HepG2 (cell line): Measurements from ENCODE around the gene SAE1. TPM values are rescaled to one million over a fixed set of nuclear protein-coding genes. Genes with fewer than 3 reads are reported as not detected.

Experiments used
- ELF3 ChIP-seq: IDR thresholded peaks from 2 replicates; pipeline ENCODE4 v1.6.1; 2016; ENCODE audit warnings: missing genetic modification reagents, missing compliant biosample characterization
- HINFP ChIP-seq: sonication (generic); formaldehyde crosslinking; IDR thresholded peaks from 2 replicates; pipeline ENCODE4 v1.4.0; 2020; ENCODE audit warnings: low read depth, mild to moderate bottlenecking, missing genetic modification reagents
- HOMEZ ChIP-seq: IDR thresholded peaks from 2 replicates; pipeline ENCODE4 v1.6.1; 2016; ENCODE audit warnings: low read depth
- KDM5A ChIP-seq: fragments of 200-600 bp; sonication (generic); IDR thresholded peaks from 2 replicates; pipeline ENCODE4 v1.7.0; 2018; ENCODE audit warnings: antibody characterized with exemption, mild to moderate bottlenecking, low read length, borderline replicate concordance
- SMAD3 ChIP-seq: sonication (generic); formaldehyde crosslinking; IDR thresholded peaks from 2 replicates; pipeline ENCODE4 v1.4.0; 2020; ENCODE audit warnings: missing genetic modification reagents
- SP1 ChIP-seq, 2 experiments: fragments of 450-650 bp in 1 of 2; sonication (generic) in 1 of 2; formaldehyde crosslinking in 1 of 2; IDR thresholded peaks; 2 replicates each; pipeline versions ENCODE4 v1.4.0 to v1.6.1; 2016 to 2020; ENCODE audit warnings: missing genetic modification reagents in 1 of 2
- TBL1XR1 ChIP-seq: fragments of 150-350 bp; IDR thresholded peaks from 2 replicates; pipeline ENCODE4 v1.6.1; 2014; ENCODE audit warnings: borderline replicate concordance, low read length; ENCODE audit not compliant: partially characterized antibody
- TBP ChIP-seq: sonication (generic); formaldehyde crosslinking; IDR thresholded peaks from 2 replicates; pipeline ENCODE4 v1.5.0; 2020; ENCODE audit warnings: missing genetic modification reagents
- TFAP4 ChIP-seq: sonication (generic); IDR thresholded peaks from 2 replicates; pipeline ENCODE4 v1.6.1; 2016; ENCODE audit warnings: low read depth, borderline replicate concordance
- ZBTB25 ChIP-seq: IDR thresholded peaks from 2 replicates; pipeline ENCODE4 v1.6.1; 2018; ENCODE audit warnings: missing genetic modification reagents
- ZFP37 ChIP-seq: sonication (generic); formaldehyde crosslinking; IDR thresholded peaks from 2 replicates; pipeline ENCODE4 v1.4.0; 2020; ENCODE audit warnings: missing genetic modification reagents, borderline replicate concordance
- ZNF143 ChIP-seq: sonication (generic); formaldehyde crosslinking; IDR thresholded peaks from 2 replicates; pipeline ENCODE4 v1.4.0; 2020; ENCODE audit warnings: missing genetic modification reagents
- ZNF264 ChIP-seq: sonication (generic); formaldehyde crosslinking; IDR thresholded peaks from 2 replicates; pipeline ENCODE4 v1.4.0; 2020; ENCODE audit warnings: missing genetic modification reagents
- ZNF350 ChIP-seq: sonication (generic); formaldehyde crosslinking; IDR thresholded peaks from 2 replicates; pipeline ENCODE4 v1.4.0; 2020; ENCODE audit warnings: mild to moderate bottlenecking, low read depth, missing genetic modification reagents, borderline replicate concordance
- ZNF432 ChIP-seq: sonication (generic); formaldehyde crosslinking; IDR thresholded peaks from 2 replicates; pipeline ENCODE4 v1.5.0; 2020; ENCODE audit warnings: missing genetic modification reagents, mild to moderate bottlenecking, borderline replicate concordance
- ZNF446 ChIP-seq: sonication (generic); formaldehyde crosslinking; IDR thresholded peaks from 2 replicates; pipeline ENCODE4 v1.5.0; 2020; ENCODE audit warnings: mild to moderate bottlenecking, missing genetic modification reagents
- ZNF576 ChIP-seq: sonication (generic); formaldehyde crosslinking; IDR thresholded peaks from 2 replicates; pipeline ENCODE4 v1.4.0; 2020; ENCODE audit warnings: mild to moderate bottlenecking, missing genetic modification reagents
- ZNF7 ChIP-seq: IDR thresholded peaks from 2 replicates; pipeline ENCODE4 v1.6.1; 2016; ENCODE audit warnings: missing biosample characterization, missing genetic modification reagents
- ZNF709 ChIP-seq: sonication (generic); formaldehyde crosslinking; IDR thresholded peaks from 2 replicates; pipeline ENCODE4 v1.5.0; 2020; ENCODE audit warnings: mild to moderate bottlenecking, missing genetic modification reagents
- ZNF747 ChIP-seq: sonication (generic); formaldehyde crosslinking; IDR thresholded peaks from 2 replicates; pipeline ENCODE4 v1.8.1; 2023; ENCODE audit warnings: missing genetic modification reagents, mild to moderate bottlenecking, borderline replicate concordance
- ZXDC ChIP-seq: sonication (generic); formaldehyde crosslinking; IDR thresholded peaks from 2 replicates; pipeline ENCODE4 v1.5.0; 2020; ENCODE audit warnings: mild to moderate bottlenecking, missing genetic modification reagents
- polyA plus RNA-seq, 8 experiments: library from polyadenylated mRNA; depleted of rRNA in 3 of 8; stranded (reverse) in 7 of 8; unstranded in 1 of 8; fragments of >200 nt; fragmentation: Illumina TruSeq in 4 of 8; extraction: Trizol in 4 of 8; gene quantifications; 2 replicates each; pipeline versions ENCODE4 v1.2.1 to v1.2.3, GENCODE V29; 2011 to 2016; ENCODE audit warnings: low read depth in 4 of 8, missing spikeins in 1 of 8, mixed read lengths in 1 of 8; ENCODE audit not compliant: insufficient read depth in 1 of 8
- total RNA-seq, 5 experiments: library from RNA; depleted of rRNA; stranded (reverse); fragments of >200 nt; fragmentation: Illumina TruSeq; extraction: Trizol; gene quantifications; 2 replicates each; pipeline ENCODE4 v1.2.3, GENCODE V29; 2016; ENCODE audit warnings: low read depth in 1 of 5

SAE1 gene
- total and polyA plus RNA-seq, 2 of the 13 experiments (the other 11 are each of a cell fraction or from before 2014, with no cell fraction given) = 87.6 to 197 TPM

- no peak; the same call in 1 of the 2 replicates for TF ChIP-seq ELF3
- TF ChIP-seq ZNF7 (CRISPR knock-in tag) = no peak
- no peak for TF ChIP-seq HOMEZ
- TF ChIP-seq TFAP4 = peak; percentile 27; the same call in 1 of the 2 replicates
- 0 out of 2 replicates have a peak, but pooled peaks have one; percentile 58 for TF ChIP-seq ZNF446 (CRISPR knock-in tag)
- peak; percentile 74 for TF ChIP-seq ZBTB25 (CRISPR knock-in tag)
- TF ChIP-seq ZFP37 (CRISPR knock-in tag) = no peak
- no peak for TF ChIP-seq KDM5A
- no peak; the same call in 1 of the 2 replicates for TF ChIP-seq ZXDC (CRISPR knock-in tag)
- TF ChIP-seq SP1 (IDR thresholded peaks at IDR 0.05) = no peak
- peak; percentile 56 for TF ChIP-seq SP1 (CRISPR knock-in tag; IDR thresholded peaks at IDR 0.05)
- TF ChIP-seq HINFP (CRISPR knock-in tag) = peak; percentile 65; the same call in 1 of the 2 replicates
- no peak for TF ChIP-seq SMAD3 (CRISPR knock-in tag)
- peak; percentile 45; the same call in 1 of the 2 replicates for TF ChIP-seq ZNF576 (CRISPR knock-in tag)
- TF ChIP-seq TBL1XR1 = no peak
- no peak; the same call in 1 of the 2 replicates for TF ChIP-seq ZNF143 (CRISPR knock-in tag)
- TF ChIP-seq ZNF747 = no peak; the same call in none of the 2 replicates
- no peak for TF ChIP-seq TBP (CRISPR knock-in tag)
- TF ChIP-seq ZNF350 (CRISPR knock-in tag) = no peak; the same call in none of the 2 replicates
- TF ChIP-seq ZNF432 (CRISPR knock-in tag) = no peak
- TF ChIP-seq ZNF709 (CRISPR knock-in tag) = peak; percentile 82
- 0 out of 2 replicates have a peak, but pooled peaks have one; percentile 46 for TF ChIP-seq ZNF264 (CRISPR knock-in tag)
Measured at GRCh38 chr19:47231215-47232054, 100.8 kb downstream of the SAE1 start (continued).
